Vagina (tissue), 2 donors: ENCODE data around the gene ENTREP3.

Experiments used
- CTCF ChIP-seq, 3 experiments: fragments of 450-650 bp in 2 of 3; fragments of 200-600 bp in 1 of 3; sonication (generic) in 1 of 3; IDR thresholded peaks; one replicate each; pipeline ENCODE4 v1.5.1; 2017 to 2019; ENCODE audit warnings: antibody characterized with exemption in 3 of 3, mild to moderate bottlenecking in 2 of 3, moderate library complexity in 2 of 3
- POLR2A ChIP-seq, 2 donors: fragments of 450-650 bp; IDR thresholded peaks; one replicate each; pipeline ENCODE4 v1.6.1; 2017; ENCODE audit warnings: antibody characterized with exemption in 2 of 2, mild to moderate bottlenecking in 2 of 2, moderate library complexity in 2 of 2
- POLR2AphosphoS5 ChIP-seq, 2 donors: sonication (generic); formaldehyde crosslinking; IDR thresholded peaks; one replicate each; pipeline ENCODE4 v1.9.0; 2017; ENCODE audit warnings: antibody characterized with exemption in 2 of 2, mild to moderate bottlenecking in 2 of 2, low read depth in 1 of 2; ENCODE audit not compliant: insufficient read depth in 1 of 2

- TF ChIP-seq CTCF (IDR thresholded peaks at IDR 0.05) (no peak), POLR2A (IDR thresholded peaks at IDR 0.05) (no peak), POLR2AphosphoS5 (IDR thresholded peaks at IDR 0.05; ENCODE audit: insufficient read depth in 1 of 2, low read depth in 1 of 2) (no peak)
Observed at GRCh38 chr1:155207806-155208540, 47.3 kb downstream of the ENTREP3 start, which contains the start of gene THBS3.
